NCI-H128 (cell line): Measurements from ENCODE around the gene RBM34.

ENCODE experiments used
- DNase-seq: peaks from one replicate; lab custom pipeline; 2025; ENCODE audit not compliant: unreplicated experiment; lab: John Stamatoyannopoulos, UW

The RBM34 gene

DNA sequence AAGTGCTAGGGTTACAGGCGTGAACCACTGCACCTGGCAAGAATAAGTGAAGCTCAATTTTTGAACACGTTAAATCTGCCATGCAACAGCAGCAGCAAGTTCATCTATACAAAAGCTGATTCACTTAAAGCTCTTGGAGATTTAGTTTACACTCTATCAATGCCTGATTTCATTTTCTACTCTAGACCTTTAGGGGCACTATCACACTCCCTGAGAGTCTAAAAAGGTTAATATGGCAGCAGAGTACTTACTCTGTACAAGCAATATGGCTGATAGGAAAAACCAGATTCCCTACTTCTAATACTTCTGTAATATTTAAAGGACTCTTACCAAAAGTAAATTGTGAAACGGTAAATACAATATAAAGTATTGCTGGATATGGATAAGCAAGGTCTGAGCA is 4.8 kb downstream of the RBM34 start:
- DNase-seq = no peak

- DNase-seq = no peak
These were observed 8.8 kb downstream of the RBM34 start for GRCh38 chr1:235152235-235152634.

DNA sequence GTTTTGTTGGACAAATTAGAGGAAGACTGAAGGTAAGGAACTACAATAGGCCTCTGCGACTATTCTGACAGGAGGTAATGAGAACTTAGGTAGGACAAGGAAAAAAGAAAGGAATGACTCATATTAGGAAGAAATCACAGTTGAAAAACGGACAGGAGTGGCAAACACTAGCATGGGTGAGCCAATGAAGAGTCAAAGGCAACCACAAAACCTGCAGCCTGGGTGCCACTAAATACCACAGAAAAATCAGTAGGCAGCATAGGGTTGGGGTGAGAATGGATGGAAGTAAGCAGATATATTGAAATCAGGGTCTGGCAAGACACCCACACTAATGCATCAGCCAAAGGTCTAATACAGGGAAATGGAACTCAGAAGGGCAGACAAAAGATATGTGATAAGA is 10.0 kb downstream of the RBM34 start:
- no peak for DNase-seq

DNA sequence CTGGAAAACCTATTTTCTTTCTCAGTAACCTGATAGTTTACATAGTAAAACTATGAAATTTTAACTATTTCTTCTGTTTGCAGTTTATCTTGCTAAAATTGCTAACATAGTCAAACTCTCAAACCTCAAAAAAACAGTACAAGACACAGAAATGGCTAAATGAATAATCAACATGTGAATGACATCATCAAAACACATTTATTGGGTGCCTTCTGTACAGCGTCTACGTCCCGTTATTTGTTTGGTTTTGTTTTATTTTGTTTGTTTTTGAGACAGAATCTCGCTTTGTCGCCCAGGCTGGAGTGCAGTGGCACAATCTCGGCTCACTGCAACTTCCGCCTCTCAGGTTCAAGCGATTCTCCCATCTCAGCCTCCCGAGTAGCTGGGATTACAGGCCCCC is 11.2 kb downstream of the RBM34 start:
- no peak for DNase-seq

DNA sequence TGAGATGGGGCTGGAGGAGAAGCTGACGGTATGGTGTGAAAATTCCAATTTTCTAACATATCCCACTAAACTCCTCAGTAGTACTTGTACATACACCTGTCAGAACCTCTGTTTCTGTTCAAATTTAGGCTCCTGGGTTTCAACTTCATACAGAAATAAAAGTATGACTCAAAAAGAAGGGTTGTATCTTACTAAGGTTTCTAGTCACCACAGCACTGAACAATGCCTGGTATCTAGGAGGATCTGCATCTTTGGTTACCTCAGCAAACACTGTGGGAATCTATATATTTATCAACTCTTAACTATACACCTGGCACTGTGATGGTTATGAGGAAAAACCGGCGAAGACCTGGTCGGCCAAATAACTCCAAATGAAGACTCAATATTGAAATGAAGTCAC is 13.8 kb downstream of the RBM34 start:
- no peak for DNase-seq

DNA sequence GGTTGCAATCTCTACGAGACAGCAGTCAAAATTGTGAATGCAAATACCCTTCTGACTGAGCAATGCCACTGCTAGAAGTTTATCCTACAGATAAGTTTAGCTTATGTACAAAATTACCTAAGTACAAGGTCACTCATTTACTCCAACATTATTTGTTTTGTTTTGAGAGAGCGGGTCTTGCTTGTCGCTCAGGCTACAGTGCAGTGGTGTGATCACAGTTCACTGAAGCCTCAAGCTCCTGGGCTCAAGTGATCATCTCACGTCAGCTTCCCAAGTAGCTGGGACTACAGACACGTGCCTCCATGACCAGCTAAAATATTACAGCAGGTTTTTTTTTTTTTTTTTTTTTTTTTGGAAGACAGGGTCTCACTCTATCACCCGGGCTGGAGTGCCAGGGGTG is 15.4 kb downstream of the RBM34 start:
- DNase-seq = no peak

DNA sequence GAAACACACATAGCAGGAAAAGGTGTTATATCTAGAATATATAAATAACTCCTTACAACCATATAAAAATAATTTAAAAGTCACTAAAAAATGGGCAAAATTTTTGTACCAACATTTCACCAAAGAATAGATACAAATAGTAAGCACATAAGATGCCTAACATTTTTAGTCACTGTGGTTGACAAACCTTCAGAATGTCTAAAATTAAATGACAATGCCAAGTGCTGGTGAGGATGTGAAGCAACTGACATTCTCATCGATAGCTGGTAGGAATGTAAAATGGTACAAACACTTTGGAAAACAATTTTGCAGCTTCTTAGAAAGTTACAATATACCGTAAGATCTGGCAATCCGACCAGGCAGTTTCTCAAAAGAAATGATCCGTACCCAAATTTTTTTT is 18.1 kb downstream of the RBM34 start:
- DNase-seq = no peak

DNA sequence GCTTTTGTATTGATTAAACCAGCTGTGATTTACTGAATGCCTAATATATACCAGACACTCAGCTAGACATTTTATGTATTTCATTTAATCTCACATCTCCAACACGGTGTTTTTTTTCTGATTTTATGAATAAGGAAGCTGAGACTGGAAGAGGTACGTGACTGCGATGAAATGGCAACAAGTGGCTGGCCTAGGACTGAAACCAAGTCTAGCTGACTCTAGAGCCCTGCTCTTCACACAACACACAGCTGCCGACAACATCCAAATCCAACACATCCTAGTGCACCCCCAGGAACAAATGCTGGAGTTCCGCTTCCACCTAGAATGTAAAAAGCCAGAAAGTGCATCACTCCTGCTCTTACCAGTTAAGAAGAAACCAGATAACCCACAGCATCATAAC is 21.7 kb downstream of the RBM34 start:
- DNase-seq = no peak

DNA sequence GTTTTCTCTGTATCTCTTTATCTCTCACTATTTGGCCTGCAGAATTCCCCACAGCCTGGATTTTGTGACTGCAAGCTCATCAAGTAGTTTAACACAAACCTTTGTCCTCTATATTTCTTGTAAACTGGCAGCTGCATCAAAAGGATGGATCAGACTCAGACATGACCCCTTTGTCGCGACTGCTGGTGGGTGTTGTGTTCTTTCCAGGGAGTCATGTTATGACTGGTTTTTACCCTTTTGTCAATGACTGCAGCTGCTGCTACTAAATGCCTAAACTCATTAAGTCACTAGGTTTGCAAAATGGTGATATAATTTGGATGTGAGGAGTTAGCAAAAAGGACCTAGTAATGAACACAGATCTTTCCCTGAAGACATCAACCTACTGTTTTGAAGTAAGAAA is 22.2 kb downstream of the RBM34 start:
- no peak for DNase-seq

DNA sequence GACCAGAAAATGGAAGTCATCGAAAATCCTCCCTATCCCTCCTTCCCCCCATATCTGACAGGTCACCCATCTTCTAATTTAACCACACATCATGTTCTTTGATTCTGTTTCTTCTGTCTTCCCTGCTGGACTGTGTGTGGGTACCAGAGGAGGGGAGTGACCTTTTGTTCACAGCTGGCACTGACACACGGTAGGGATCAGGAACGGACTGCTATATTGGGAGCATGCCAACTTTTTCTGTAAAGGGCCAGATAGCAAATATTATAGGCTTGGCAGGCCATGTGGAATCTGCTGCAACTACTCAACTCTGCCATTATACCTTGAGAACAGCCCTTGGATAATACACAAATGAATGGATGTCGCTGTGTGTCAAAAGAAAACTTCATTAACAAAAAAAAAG is 24.9 kb downstream of the RBM34 start:
- no peak for DNase-seq

- DNase-seq = no peak
These were observed 26.9 kb downstream of the RBM34 start for GRCh38 chr1:235134171-235134570.

- DNase-seq = no peak
These were observed 28.0 kb downstream of the RBM34 start for GRCh38 chr1:235133086-235133485.

DNA sequence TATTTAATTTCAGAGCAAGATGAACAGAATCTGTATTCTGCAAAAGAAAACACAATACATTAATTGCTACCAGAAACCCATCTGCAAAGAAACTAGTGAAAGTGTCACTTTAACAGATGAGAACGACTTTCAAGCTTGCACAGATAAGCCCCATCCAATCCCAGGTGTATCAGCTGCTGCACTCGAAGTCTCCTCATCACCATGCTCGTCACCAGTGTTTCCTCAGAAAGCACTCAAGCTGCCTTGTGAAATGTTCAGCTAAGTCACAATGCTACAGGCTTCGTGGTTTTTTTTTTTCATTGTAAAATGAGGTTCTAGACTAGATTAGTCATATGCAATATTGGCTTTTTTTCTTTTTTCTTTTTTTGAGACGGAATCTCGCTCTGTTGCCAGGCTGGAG is 29.1 kb downstream of the RBM34 start:
- DNase-seq = no peak

DNA sequence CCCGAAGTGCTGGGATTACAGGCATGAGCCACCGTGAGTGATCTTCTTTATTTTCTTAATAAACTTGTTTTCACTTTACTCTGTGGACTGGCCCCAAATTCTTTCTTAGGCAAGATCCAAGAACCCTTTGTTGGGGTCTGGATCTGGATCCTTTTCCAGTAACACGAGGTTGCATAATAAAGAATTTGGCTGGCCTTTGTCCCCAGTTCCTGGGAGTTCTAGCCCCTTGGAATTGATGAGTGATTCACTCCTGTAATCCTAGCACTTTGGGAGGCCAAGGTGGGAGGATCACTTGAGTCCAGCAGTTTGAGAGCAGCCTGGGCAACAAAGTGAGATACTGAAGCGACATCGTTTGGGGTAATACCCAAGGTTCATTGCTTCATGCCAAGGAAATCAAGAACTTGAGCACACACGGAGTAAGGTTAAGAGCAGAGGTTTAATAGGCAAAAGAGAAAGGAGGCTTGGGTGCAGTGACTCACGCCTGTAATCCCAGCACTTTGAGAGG is 30.2 kb downstream of the RBM34 start:
- no peak for DNase-seq

DNA sequence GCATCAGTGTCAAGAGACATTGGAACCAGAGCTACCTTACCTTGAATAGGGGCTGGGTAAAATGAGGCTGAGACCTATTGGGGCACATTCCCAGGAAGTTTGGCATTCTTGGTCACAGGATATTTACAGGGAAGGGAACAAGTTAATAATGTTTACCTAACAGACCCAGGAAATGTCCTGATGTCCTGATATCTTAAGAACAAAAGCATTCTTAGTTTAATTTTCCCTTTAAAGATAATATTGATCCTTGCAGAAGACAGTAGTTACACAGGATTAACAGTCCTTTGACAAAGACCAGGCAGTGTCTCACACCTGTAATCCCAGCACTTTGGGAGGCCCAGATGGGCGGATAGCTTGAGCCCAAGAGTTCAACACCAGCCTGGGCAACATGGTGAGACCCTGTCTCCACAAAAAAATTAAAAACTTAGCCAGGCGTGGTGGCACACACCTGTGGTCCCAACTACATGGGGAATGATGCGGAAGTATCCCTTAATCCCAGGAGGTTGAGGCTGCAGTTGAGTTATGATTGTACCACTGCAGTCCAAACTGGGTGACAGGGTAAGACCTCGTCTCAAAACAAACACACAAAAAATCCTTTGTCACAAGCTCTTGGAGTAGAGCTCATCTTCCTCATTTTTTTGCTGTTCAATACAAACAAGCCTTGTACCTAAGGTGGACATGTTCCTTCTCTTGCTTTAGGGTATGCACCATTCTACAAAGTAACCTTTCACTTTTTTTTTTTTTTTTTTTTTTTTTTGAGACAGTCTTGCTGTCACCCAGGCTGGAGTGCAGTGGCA is 31.1 kb downstream of the RBM34 start:
- no peak for DNase-seq

DNA sequence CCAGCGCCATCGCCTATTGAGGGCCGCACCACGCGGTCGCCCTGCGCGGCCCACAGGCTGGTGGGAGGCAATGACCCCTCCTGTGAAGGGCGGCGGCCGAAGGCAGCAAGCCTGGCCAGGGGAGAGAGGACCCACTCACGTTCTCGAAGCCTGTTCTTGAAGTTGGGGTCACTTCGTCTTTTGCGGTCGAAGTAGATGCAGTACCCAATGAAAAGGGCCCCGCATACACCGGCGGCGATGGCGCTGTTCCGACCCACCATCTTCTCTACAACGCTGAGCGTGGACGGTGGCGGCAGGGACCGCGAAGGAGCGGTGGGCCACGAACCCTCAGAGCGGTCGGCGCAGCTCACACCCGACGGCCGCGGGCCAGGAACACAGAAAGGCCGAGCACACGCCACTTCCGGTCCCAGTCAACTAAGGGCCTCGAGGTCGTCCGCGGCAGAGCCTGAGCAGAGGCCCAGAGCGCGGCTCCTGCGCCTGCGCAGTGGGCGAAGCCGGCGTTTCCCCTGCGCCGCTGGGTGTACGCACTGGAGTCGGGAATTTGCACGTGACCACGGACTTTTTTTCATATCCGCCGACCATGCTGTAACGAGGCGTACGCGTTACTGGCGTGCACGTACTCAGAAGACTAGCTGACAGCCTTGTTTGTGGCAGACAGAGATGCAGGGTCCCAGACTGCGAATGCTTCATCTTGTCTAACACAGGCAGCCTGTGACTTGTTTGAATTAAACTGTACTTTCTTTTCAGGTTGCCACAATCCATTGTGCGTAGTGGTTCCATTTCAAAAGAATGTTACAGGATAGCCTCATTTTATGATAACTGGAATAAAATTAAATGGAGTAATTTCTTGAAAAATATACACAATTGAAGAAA is 32.4 kb downstream of the RBM34 start, which contains the start of gene TOMM20:
TOMM20 (minus strand) TSS at position 382 of the 873 bp plus-strand sequence; CDS start at position 260, 122 bp downstream.
- DNase-seq = peak; percentile 99

- DNase-seq = no peak
These were observed 33.2 kb downstream of the RBM34 start for GRCh38 chr1:235127732-235128455.

- DNase-seq = no peak
These were observed 33.8 kb downstream of the RBM34 start for GRCh38 chr1:235127203-235127602.

GRCh38 chr1:235124665-235125064 is 36.4 kb downstream of the RBM34 start:
- no peak for DNase-seq

- no peak for DNase-seq
These were observed 36.9 kb downstream of the RBM34 start for GRCh38 chr1:235124111-235124510.

DNA sequence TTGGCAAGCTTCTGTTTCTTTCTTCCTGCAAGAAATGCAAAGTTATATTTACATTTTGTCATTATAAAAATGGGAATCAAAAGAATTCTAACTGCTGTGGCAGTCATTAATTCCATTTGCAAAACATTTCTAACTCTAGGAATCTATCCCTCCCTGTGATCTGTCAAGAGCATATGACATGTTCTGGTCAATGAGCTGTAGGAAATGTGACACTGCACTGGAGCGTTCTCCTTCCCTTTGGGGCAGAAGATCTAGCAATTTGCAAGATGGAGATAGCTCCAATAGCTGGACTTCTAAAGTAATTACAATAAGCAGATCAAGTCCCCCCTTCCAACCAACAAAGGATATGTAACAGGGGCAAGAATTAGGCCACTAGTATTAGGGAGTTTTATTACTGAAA is 38.7 kb downstream of the RBM34 start:
- no peak for DNase-seq
